Hepatic stellate cell (primary cell): ENCODE measurements around the gene TNFSF13B.
A peak's percentile ranks its signal among the peaks of the same experiment; 100 is the strongest.
"Not testable (repeated sequence)": the region's sequence is repeated elsewhere in the genome, so short reads cannot be mapped to it uniquely, and the experiment has no call there.

Experiments used
- DNase-seq: peaks from one replicate; pipeline ENCODE4 v3.0.0; 2011; ENCODE audit warnings: low spot score

The TNFSF13B gene

DNA sequence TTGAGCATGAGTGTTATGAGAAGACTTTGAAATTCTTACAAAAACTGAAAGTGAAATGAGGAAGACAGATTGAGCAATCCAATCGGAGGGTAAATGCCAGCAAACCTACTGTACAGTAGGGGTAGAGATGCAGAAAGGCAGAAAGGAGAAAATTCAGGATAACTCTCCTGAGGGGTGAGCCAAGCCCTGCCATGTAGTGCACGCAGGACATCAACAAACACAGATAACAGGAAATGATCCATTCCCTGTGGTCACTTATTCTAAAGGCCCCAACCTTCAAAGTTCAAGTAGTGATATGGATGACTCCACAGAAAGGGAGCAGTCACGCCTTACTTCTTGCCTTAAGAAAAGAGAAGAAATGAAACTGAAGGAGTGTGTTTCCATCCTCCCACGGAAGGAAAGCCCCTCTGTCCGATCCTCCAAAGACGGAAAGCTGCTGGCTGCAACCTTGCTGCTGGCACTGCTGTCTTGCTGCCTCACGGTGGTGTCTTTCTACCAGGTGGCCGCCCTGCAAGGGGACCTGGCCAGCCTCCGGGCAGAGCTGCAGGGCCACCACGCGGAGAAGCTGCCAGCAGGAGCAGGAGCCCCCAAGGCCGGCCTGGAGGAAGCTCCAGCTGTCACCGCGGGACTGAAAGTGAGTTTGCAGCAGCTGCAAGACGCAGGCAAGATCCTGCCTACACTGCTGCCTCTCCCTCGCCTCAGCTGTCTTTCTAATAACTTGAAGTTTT is at the start of gene TNFSF13B:
TNFSF13B (plus strand) TSS at position 118 of the 728 bp plus-strand sequence; CDS start at position 296, 178 bp downstream.
- peak; percentile 16 for DNase-seq

GRCh38 chr13:108220041-108220440 is 49.5 kb upstream of the TNFSF13B start:
- no peak for DNase-seq

DNA sequence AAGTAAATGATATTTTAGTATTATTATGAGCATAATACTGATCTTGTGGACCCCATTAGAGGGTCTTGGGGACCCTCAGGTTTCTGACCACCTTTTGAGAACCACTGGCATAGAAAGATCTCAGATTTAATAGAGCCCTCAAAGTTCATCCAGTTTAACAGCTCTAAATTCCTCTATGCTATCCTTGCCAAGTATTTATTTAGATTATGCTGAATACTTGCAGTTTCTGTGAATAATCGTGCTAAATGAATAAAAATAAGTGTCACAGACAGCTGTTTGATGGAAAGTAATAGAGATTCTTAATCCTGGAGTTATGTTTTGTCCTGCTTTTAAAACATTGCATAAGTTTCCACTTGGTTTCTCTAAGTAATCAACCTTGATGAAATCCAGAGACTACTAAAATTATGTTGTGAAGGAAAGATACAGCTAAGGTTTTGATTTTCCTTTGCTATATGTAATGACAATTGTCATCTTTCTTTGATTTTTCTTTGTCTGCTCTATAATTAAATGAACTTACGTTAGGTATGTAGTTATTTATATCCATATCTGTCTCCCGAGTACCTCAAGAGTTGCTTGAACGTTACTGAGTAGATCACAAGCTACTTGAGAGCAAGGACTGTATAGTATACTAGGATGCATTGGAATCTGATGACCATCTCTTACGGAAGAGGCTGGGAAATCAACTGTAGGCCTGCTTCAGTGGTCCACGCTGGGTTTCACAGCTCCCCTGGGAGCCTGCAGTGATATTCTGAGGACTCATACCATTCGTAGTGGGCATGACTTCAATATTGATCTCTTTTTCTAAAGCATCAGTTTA is 45.6 kb upstream of the TNFSF13B start:
- DNase-seq: no peak

- no peak for DNase-seq
These were observed 44.1 kb upstream of the TNFSF13B start for GRCh38 chr13:108225440-108225839.

DNA sequence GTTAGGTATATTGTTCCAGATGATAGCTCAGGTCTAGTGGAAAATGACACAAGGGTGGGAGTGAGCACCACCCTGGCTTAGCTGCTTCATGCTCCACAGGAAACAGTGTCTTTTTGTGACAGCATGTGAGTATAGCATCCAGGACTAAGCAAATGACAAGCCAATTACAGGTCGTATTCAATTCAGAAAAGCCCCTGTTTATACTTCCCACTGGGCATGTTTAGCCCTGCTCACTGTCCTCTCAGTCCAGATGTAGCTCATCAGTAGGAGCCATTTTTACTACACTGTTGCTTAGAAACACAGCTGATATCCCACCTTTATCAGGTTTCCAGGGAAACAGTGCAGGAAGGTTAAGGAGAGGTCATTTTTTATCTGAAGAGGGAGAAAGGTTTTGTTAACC is 43.3 kb upstream of the TNFSF13B start:
- no peak for DNase-seq

DNA sequence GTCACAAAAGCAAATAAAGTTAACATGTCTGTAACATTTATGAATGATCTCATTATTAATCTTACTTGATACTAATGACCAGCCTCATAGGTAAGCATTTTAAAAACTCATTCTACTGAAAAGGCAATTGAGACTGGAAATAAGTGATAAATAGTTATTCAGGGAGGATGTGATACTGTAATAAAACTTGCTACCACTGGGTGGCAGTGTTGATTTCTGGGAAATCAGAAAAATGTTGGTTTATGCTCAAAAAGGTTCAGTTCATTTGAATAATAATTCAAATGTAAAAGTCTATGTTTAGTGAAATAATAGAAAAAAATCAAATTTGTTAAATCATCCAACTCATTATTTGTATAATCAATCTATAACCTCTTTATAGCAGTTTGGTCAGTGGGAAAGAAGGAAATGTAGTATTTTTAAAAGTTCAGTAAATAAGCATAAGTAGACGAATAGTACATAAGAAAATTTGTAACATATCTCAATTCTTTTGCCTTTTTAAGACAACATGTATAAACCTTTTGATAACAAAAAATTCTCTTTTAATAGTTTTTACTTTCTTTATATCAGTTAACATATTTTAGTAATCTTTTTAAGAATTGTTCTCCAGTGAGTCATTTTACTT is 41.8 kb upstream of the TNFSF13B start:
- DNase-seq: no peak

DNA sequence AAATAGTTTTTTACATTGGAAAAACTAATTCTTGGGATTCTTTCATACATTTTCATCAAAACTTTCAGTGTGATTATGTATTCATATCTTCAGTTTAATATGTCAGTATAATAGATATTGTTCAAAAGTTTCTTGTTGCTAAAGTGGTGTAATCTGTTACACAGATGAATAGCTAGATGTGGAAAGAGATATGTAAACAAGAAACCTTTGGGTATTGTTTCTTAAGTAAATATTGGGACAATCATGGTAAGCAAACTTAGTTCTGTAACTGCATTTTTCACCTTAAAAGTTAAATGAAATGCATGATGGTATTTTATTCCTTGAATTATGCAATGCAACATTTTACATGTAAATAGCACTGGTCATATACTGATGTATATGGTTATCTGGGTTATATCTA is 39.1 kb upstream of the TNFSF13B start:
- DNase-seq: no peak

GRCh38 chr13:108249150-108249549 is 20.4 kb upstream of the TNFSF13B start:
- DNase-seq: no peak

GRCh38 chr13:108257248-108257647 is 12.3 kb upstream of the TNFSF13B start:
- DNase-seq: no peak

- DNase-seq: no peak
These were observed 5.7 kb upstream of the TNFSF13B start for GRCh38 chr13:108263621-108264355.

DNA sequence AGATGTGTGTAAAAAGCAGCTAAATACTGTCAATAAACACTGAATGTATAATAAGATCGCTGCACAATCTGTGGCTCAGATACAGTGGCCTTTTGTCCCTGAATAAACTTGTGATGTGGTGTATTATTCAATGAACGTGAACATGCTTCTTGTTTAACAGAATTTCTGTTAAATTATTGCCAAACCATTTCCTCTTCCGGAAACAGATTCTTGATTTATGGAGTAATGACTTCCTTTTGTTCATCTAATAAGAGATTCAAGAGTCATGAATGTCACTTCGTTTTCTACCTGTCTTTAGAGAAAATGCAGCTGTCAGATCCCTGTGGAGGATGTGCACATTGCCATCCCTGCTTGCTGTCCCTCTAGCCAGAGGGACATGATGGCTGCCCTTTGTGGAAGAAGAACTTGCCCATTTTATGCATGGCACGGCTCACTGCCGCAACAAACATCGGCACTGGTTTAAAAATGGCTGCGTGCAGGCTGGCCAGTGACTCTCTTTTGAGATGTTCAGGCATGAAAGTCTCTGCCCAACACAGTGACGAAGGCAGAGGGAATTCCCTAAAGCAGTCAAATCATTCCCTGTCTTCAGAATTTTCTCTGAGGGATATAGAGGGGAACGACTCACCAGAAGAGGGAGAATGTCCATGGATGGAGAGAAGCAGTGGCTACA is 3.1 kb upstream of the TNFSF13B start:
- DNase-seq: no peak

- no peak for DNase-seq
These were observed 2.2 kb upstream of the TNFSF13B start for GRCh38 chr13:108267347-108267746.

DNA sequence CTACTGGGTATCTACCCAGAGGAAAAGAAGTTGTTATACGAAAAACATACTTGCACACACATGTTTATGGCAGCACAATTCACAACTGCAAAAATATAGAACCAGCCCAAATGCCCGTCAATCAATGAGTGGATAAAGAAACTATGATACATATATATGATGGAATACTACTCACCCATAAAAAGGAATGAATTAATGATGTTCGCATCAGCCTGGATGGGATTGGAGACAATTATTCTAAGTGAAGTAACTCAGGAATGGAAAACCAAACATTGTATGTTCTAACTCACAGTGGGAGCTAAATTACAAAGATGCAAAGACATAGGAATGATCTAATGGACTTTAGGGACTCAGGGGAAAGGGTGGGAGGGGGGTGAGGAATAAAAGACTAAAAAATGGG is 1.7 kb upstream of the TNFSF13B start:
- DNase-seq: not testable (repeated sequence)

- no peak for DNase-seq
These were observed 929 bp upstream of the TNFSF13B start for GRCh38 chr13:108268466-108269112.

DNA sequence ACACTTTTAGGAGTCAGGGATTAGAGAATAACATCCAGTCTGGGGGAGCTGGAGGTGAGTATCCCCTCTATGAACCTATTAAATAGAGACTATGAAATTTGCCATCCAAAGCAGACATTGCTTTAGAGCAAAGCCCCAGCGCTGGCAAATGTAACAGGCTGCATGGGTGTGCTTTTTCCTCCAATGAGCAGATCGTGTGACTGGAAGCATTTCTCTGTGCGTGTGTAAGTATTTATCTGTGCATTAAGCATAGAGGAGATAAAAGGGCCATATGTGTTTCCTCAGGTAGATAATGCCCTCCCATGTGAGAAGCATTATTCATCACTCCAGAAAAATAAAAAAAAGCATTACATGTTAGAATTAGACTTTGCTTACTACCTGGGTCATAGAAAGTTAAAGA is 924 bp downstream of the TNFSF13B start:
- peak; percentile 3 for DNase-seq

DNA sequence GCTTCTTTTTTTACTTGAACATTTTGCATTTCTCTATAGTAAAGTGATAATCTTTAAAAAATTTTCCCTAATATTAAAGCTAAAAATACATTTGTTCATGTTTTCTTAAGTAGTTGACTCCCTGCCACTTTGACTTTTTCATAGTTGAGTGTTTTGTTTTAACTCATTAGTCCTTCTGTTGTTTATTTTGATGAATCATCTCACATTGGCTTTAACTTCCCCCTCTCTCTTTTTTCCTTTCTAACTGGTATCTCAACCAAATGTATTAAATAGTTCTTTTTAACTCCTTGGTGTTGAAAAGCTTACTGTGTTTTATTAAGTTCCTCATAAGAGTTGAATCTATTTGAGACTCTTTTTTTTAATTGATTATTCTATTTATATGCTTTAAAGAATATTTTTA is 2.8 kb downstream of the TNFSF13B start:
- peak; percentile 3 for DNase-seq

- no peak for DNase-seq
These were observed 4.1 kb downstream of the TNFSF13B start for GRCh38 chr13:108273429-108274118.

GRCh38 chr13:108274718-108275117 is 5.2 kb downstream of the TNFSF13B start:
- no peak for DNase-seq

DNA sequence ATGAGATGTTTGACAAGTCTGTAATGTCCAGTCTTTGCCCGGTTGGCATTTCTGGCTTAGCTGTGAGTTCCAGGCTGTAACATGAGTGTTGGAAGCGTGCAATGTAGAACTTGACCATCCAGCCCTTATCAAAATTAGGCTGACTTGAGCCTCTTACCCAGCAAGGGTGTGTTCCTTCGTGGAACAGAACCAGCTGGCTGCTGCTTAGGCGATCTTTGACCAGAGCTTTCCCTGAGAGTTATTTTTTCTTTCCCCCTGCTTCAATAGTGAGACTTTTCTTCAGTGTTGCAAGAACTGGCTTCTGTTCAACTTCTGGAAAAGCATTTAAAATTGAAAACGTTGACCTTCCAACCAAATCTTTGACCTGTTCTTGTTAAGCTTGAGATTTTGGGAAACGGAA is 6.5 kb downstream of the TNFSF13B start:
- no peak for DNase-seq

DNA sequence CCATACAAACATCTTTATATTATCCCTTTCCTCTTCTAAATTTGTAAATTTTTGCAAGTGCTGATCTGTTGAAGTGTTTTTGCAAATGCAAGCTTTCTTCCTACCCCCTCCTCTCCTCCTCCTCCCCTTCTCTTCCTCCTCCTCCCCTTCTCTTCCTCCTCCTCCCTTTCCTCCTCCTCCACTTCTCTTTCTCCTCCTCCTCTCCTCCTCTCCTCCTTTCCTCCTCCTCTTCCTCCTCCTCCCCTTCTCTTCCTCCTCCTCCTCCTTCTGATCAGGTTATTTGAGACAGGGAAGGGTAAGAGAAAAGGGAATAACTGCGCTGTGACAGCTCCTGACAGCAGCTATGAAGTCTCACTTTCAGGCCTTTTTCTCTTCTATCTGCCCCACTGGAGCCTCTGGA is 8.9 kb downstream of the TNFSF13B start:
- DNase-seq: no peak

GRCh38 chr13:108281901-108282300 is 12.4 kb downstream of the TNFSF13B start:
- DNase-seq: no peak
